PC-3 (cell line): ENCODE data around the gene SPOCD1. TPM values are rescaled to one million over a fixed set of nuclear protein-coding genes. Genes with fewer than 3 reads are reported as not detected.

Experiments used
- ATAC-seq: fragments of 200-7000 bp; cut with Tn5 transposase; 2 replicates; pipeline ENCODE4 v1.9.1; 2020; ENCODE audit warnings: mild to moderate bottlenecking, moderate library complexity
- BruUV-seq: library from RNA; stranded (reverse); fragments of 400-500 nt; replicated peaks from 2 replicates; lab custom pipeline; 2021; lab: Mats Ljungman, UMichigan
- CTCF ChIA-PET: fragments of 300-600 bp; sonication (Branson Sonifier 250); formaldehyde crosslinking; loops from one replicate; lab custom pipeline; 2022; ENCODE audit warnings: antibody characterized with exemption; lab: Charles Lee
- POLR2A ChIA-PET: fragments of 300-600 bp; sonication (Branson Sonifier 250); formaldehyde crosslinking; loops from one replicate; lab custom pipeline; 2022; ENCODE audit warnings: antibody characterized with exemption; ENCODE audit not compliant: unreplicated experiment; lab: Charles Lee
- DNase-seq: peaks from one replicate; pipeline ENCODE4 v3.0.0-alpha.2; 2015
- H2AFZ ChIP-seq: fragments of 300-600 bp; sonication (generic); 2 replicates; pipeline ENCODE4 v1.6.0; 2016; ENCODE audit warnings: antibody characterized with exemption, low read length
- H3F3A ChIP-seq: fragments of 300-600 bp; sonication (generic); one replicate; pipeline ENCODE4 v1.6.0; 2017; ENCODE audit warnings: antibody characterized with exemption, low read length, control low read depth, mild to moderate bottlenecking; ENCODE audit not compliant: unreplicated experiment
- H3K27ac ChIP-seq: fragments of 300-600 bp; sonication (generic); 2 replicates; pipeline ENCODE4 v1.5.1; 2016; ENCODE audit warnings: mild to moderate bottlenecking, low read length
- H3K27me3 ChIP-seq: fragments of 300-600 bp; sonication (generic); 2 replicates; pipeline ENCODE4 v1.6.1; 2016; ENCODE audit warnings: low read length, mixed read lengths
- H3K36me3 ChIP-seq: fragments of 300-600 bp; sonication (generic); 2 replicates; pipeline ENCODE4 v1.6.1; 2016; ENCODE audit warnings: low read depth, mixed run types, low read length, mixed read lengths
- H3K4me1 ChIP-seq: fragments of 300-600 bp; sonication (generic); 2 replicates; pipeline ENCODE4 v1.5.1; 2016; ENCODE audit warnings: low read length; ENCODE audit not compliant: insufficient read depth
- H3K4me2 ChIP-seq: fragments of 300-600 bp; sonication (generic); 2 replicates; pipeline ENCODE4 v1.6.0; 2016; ENCODE audit warnings: low read length
- H3K4me3 ChIP-seq: fragments of 300-600 bp; sonication (generic); 2 replicates; pipeline ENCODE4 v1.5.1; 2016; ENCODE audit warnings: mild to moderate bottlenecking, low read length, mixed read lengths
- H3K79me2 ChIP-seq: fragments of 300-600 bp; sonication (generic); 2 replicates; pipeline ENCODE4 v1.6.1; 2017; ENCODE audit warnings: low read length, mixed read lengths
- H3K9ac ChIP-seq: fragments of 300-600 bp; sonication (generic); 2 replicates; pipeline ENCODE4 v1.6.0; 2016; ENCODE audit warnings: mild to moderate bottlenecking, low read length
- H3K9me2 ChIP-seq: fragments of 300-600 bp; sonication (generic); replicated peaks from 2 replicates; pipeline ENCODE4 v1.6.1; 2016; ENCODE audit warnings: mixed run types, low read length, mixed read lengths
- H3K9me3 ChIP-seq: fragments of 300-600 bp; sonication (generic); 2 replicates; pipeline ENCODE4 v1.6.1; 2016; ENCODE audit warnings: low read length, mixed read lengths
- H4K20me1 ChIP-seq: fragments of 300-600 bp; sonication (generic); 2 replicates; pipeline ENCODE4 v1.6.1; 2016; ENCODE audit warnings: low read length, mixed read lengths
- EZH2 ChIP-seq: fragments of 300-600 bp; sonication (generic); IDR thresholded peaks from one replicate; pipeline ENCODE4 v1.6.1; 2017; ENCODE audit warnings: antibody characterized with exemption, mild to moderate bottlenecking, low read length; ENCODE audit not compliant: unreplicated experiment
- EZH2phosphoT487 ChIP-seq: fragments of 300-600 bp; sonication (generic); IDR thresholded peaks from 2 replicates; pipeline ENCODE4 v1.6.1; 2018; ENCODE audit warnings: mild to moderate bottlenecking, antibody characterized with exemption, low read length, borderline replicate concordance
- intact Hi-C: fragments of 100-400 bp; cut with micrococcal nuclease; formaldehyde crosslinking; loops from 2 replicates; pipeline ENCODE4 v1.9.0; 2023
- total RNA-seq: library from RNA; depleted of rRNA; stranded (reverse); fragments of >200 nt; gene quantifications from 2 replicates; pipeline ENCODE4 v1.2.3, GENCODE V29; 2014
- TF ChIP-seq, protein P1 (sequence below): fragments of 300-600 bp; sonication (generic); conservative IDR thresholded peaks from 2 replicates; pipeline ENCODE4 v1.5.1; 2017; ENCODE audit warnings: antibody characterized with exemption, low read depth, mild to moderate bottlenecking, low read length

Gene SPOCD1
- total RNA-seq, 1 experiment from 2014 or later, result 5.4 TPM

DNA sequence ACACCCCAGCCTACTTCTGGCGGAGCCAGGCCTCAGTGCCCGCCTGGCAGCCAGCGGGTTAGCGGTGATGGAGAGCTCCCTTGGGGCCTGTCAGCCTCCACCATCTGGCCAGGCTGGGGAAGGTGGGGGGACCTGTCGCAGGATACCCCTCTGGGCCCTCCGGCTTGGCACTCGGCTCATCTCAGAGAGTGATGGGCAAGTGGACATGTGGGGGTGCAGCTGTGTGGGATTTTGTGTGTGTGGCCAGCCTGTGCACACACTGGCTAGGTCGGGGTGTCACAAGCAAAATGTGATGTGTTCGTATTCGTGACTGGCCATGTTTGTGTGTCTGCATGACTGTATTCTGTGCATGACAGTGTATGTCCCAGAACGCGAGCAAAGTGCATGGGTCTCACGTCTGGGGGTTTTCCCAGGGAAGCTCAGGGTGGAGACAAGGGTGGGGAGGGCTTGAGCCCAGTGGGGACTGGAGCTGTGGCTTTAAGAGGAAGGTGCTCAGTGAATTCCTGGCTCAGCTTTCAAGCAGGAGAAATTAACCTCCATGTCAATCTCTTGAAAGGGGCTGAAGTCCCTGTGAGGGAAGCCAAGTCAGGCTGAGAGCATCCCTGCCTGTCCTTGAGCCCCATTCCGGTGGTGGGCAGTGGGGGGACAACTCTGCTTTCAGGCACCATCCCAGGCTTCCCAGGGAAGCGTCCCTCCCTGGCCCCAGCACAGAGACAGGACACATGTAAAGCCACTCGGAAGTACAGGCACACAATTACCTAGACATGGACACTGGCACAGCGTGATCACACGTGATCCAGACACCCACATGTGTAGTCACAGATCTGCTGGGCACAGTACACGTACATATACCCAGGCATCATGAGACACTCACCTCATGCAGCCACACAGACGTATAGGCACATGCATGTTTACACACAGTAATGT, 30.5 kb downstream of the SPOCD1 start:
- ATAC-seq, result no peak
- H2AFZ ChIP-seq, result no peak overlapping the region
- H3K9ac ChIP-seq, result no peak overlapping the region
- H3K4me3 ChIP-seq, result no peak overlapping the region
- H3K4me2 ChIP-seq, result no peak overlapping the region
- H3F3A ChIP-seq, result no peaks in the 10 kb centered on the region
- DNase-seq, result no peak
- intact Hi-C loops, result no loop called here
- TF ChIP-seq, protein P1, sequence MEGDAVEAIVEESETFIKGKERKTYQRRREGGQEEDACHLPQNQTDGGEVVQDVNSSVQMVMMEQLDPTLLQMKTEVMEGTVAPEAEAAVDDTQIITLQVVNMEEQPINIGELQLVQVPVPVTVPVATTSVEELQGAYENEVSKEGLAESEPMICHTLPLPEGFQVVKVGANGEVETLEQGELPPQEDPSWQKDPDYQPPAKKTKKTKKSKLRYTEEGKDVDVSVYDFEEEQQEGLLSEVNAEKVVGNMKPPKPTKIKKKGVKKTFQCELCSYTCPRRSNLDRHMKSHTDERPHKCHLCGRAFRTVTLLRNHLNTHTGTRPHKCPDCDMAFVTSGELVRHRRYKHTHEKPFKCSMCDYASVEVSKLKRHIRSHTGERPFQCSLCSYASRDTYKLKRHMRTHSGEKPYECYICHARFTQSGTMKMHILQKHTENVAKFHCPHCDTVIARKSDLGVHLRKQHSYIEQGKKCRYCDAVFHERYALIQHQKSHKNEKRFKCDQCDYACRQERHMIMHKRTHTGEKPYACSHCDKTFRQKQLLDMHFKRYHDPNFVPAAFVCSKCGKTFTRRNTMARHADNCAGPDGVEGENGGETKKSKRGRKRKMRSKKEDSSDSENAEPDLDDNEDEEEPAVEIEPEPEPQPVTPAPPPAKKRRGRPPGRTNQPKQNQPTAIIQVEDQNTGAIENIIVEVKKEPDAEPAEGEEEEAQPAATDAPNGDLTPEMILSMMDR, result no peak
- TF ChIP-seq EZH2, result no peak
- no peak for TF ChIP-seq EZH2phosphoT487
- ChIA-PET POLR2A (no interaction called here), CTCF (no interaction called here)
- no TSS peak for BruUV-seq
- no peaks in the 10 kb centered on the region for H3K4me1 ChIP-seq
- H3K36me3 ChIP-seq, result no peaks in the 10 kb centered on the region
- no peaks in the 10 kb centered on the region for H3K9me3 ChIP-seq
- no peaks in the 10 kb centered on the region for H4K20me1 ChIP-seq
- H3K9me2 ChIP-seq, result no peaks in the 10 kb centered on the region
- no peaks in the 10 kb centered on the region for H3K79me2 ChIP-seq
- H3K27ac ChIP-seq, result no peak overlapping the region
- no peaks in the 10 kb centered on the region for H3K27me3 ChIP-seq

DNA sequence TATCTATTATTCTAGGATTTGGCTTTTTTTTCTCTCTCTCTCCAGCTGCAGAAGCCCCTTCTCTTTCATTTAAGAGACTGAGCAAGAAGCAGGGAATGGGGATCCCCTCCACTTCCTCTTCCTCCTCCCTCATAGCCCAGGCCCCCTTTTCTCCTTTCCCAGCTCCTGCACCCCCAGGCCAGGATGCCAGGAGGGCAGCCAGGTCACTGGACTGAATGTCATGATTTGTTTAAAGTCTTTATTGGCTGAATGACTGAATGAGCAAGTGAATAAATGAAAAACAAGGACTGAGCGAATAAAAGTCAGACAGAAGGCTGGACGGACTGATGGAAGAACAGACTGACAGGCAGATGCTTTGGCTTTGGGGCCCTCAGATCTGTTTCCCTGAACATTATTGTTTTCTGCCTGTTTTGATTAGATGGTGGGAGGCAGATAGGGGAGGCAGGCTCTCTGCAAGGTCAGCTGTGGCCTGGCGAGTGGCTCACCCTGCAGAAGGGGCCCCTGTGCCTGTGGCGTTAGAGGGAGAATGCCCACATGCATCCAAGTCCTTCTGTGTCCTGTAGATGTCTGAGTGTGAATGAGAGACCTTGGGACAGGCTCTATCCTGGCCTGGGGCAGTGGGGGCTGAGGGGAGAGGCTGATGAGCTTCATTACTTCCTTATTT, 31.3 kb downstream of the SPOCD1 start:
- Histone ChIP-seq H3K9me2 (no peaks in the 10 kb centered on the region), H3K4me2 (no peak overlapping the region), H3K9me3 (no peaks in the 10 kb centered on the region), H3K36me3 (no peaks in the 10 kb centered on the region), H3K79me2 (no peaks in the 10 kb centered on the region), H3K27ac (no peak overlapping the region), H2AFZ (no peak overlapping the region), H4K20me1 (no peaks in the 10 kb centered on the region), H3K4me1 (no peaks in the 10 kb centered on the region), H3K27me3 (no peaks in the 10 kb centered on the region), H3K4me3 (no peak overlapping the region), H3K9ac (no peak overlapping the region), H3F3A (no peaks in the 10 kb centered on the region)
- no TSS peak for BruUV-seq
- no peak for TF ChIP-seq EZH2
- TF ChIP-seq, protein P1, result no peak
- no peak for TF ChIP-seq EZH2phosphoT487
- intact Hi-C loops, result no loop called here
- ChIA-PET POLR2A (no interaction called here), CTCF (no interaction called here)
- ATAC-seq (no peak), DNase-seq (no peak)

DNA sequence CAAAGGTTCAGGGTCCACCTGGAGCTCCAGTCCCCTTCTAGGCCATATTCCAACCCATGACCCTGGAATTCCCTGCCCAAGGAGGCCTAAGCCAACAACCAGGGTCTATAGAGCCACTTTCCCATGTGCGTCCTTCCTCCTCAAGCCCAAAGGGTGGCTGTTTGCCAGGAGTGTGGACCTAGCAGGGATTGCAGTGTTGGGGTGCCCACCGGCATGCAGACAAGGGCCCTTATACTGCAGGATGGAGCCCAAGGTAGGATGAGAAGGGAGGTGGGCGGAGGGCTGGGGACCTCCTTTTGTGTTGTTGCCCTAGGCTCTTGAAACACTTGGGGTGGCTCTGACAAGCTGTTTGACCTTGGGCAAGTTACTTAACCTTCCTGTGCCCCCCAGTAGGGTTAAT, 32.0 kb downstream of the SPOCD1 start:
- intact Hi-C loops, result no loop called here
- Histone ChIP-seq H2AFZ (no peak overlapping the region), H3K27ac (no peak overlapping the region), H3K79me2 (no peaks in the 10 kb centered on the region), H3K36me3 (no peaks in the 10 kb centered on the region), H3F3A (no peaks in the 10 kb centered on the region), H3K4me2 (no peak overlapping the region), H3K27me3 (no peaks in the 10 kb centered on the region), H3K4me1 (no peaks in the 10 kb centered on the region), H4K20me1 (no peaks in the 10 kb centered on the region), H3K9ac (no peak overlapping the region), H3K9me2 (no peaks in the 10 kb centered on the region), H3K4me3 (no peak overlapping the region), H3K9me3 (no peaks in the 10 kb centered on the region)
- POLR2A ChIA-PET, result no interaction called here
- CTCF ChIA-PET, result no interaction called here
- ATAC-seq, result no peak
- no TSS peak for BruUV-seq
- DNase-seq, result no peak
- TF ChIP-seq EZH2 (no peak), EZH2phosphoT487 (no peak)
- TF ChIP-seq, protein P1, result no peak
